Adrenal gland (tissue), 12 donors: Measurements from ENCODE around the gene NDOR1. TPM values are rescaled to one million over a fixed set of nuclear protein-coding genes. Genes with fewer than 3 reads are reported as not detected.

Experiments used
- DNase-seq, 7 donors: peaks; one replicate each; pipeline ENCODE4 v3.0.0-alpha.2; 2019 to 2020
- H3K27ac ChIP-seq, 5 donors: fragments of 200-600 bp; sonication (generic) in 4 of 5; 1 replicate in 3 of 5; 2 replicates in 2 of 5; pipeline versions ENCODE4 v1.5.1 to v1.8.0; 2016 to 2020; ENCODE audit warnings: mild to moderate bottlenecking in 1 of 5
- H3K27me3 ChIP-seq: fragments of 200-600 bp; 2 replicates; pipeline ENCODE4 v1.8.0; 2021
- H3K36me3 ChIP-seq, 2 donors: fragments of 200-600 bp; replicated peaks in 1 of 2; 1 replicate in 1 of 2; 2 replicates in 1 of 2; pipeline versions ENCODE4 v1.5.1 to v1.8.0; 2018 to 2022
- H3K4me1 ChIP-seq, 2 donors: fragments of 200-600 bp; replicated peaks in 1 of 2; 1 replicate in 1 of 2; 2 replicates in 1 of 2; pipeline versions ENCODE4 v1.5.1 to v1.8.0; 2018 to 2021
- H3K4me3 ChIP-seq, 4 donors: fragments of 200-600 bp; sonication (generic) in 3 of 4; one replicate each; pipeline ENCODE4 v1.5.1; 2016 to 2018
- H3K9me3 ChIP-seq, 3 donors: fragments of 200-600 bp; sonication (generic) in 1 of 3; replicated peaks in 1 of 3; 1 replicate in 2 of 3; 2 replicates in 1 of 3; pipeline versions ENCODE4 v1.5.1 to v1.8.0; 2016 to 2021
- POLR2A ChIP-seq, 2 donors: fragments of 450-650 bp; IDR thresholded peaks; one replicate each; pipeline ENCODE4 v1.6.1; 2017; ENCODE audit warnings: antibody characterized with exemption in 2 of 2, mild to moderate bottlenecking in 2 of 2, moderate library complexity in 1 of 2
- WGBS, 4 donors: extraction: QIAGEN DNeasy Blood & Tissue Kit in 2 of 4; methylation state at CpG; one replicate each; pipeline versions ENCODE4 v1.1.5 to v1.1.7; 2013 to 2017; 5-methylcytosine and 5-hydroxymethylcytosine counted together
- intact Hi-C, 2 donors: fragments of 100-400 bp; cut with DNase I; formaldehyde crosslinking; loops; one replicate each; pipeline versions ENCODE4 v1.14.1 to v1.15.0; 2022 to 2023
- polyA plus RNA-seq, 3 donors: library from polyadenylated mRNA; stranded (reverse); fragments of 200-250 nt in 2 of 3; fragments of 350-450 nt in 1 of 3; fragmentation: Illumina TruSeq in 1 of 3; extraction: RNeasy Lipid Tissue Mini Kit (QIAGEN cat#74804) in 1 of 3; gene quantifications; one replicate each; pipeline ENCODE4 v1.2.3, GENCODE V29; 2013 to 2014
- total RNA-seq, 9 donors: library from RNA; depleted of rRNA in 4 of 9; stranded (reverse); fragments of >200 nt in 4 of 9; fragments of 120-200 nt in 1 of 9; fragmentation: NEBNext Ultra II Directional in 1 of 9; extraction: Animal tissue kit (Norgen Biotek cat#: 25700) in 1 of 9; gene quantifications; one replicate each; pipeline versions ENCODE4 v1.1.0 to v1.2.4, GENCODE V29; 2013 to 2023
- TF ChIP-seq, protein P1 (sequence below), 6 experiments: fragments of 450-650 bp in 4 of 6; fragments of 200-600 bp in 2 of 6; sonication (generic) in 1 of 6; IDR thresholded peaks; 1 replicate in 5 of 6; 2 replicates in 1 of 6; pipeline versions ENCODE4 v1.5.1 to v1.8.0; 2016 to 2021; ENCODE audit warnings: antibody characterized with exemption in 6 of 6, mild to moderate bottlenecking in 2 of 6, moderate library complexity in 1 of 6
- donor health status: healthy with polysubstance abuse.
- donor health status: Bipolar disorder and iron deficiency.
- donor health status: DM: yes; HTN: yes; CAD: no.
- donor health status: DM: no; HTN: no; CAD: no.
- donor health status: DM: no; HTN: no; CAD: no.
- donor health status: DM: yes; HTN: yes; CAD: no.

Gene NDOR1
- total and polyA plus RNA-seq, 12 donors: 1.6 to 36.4 (median 13.7) TPM

DNA sequence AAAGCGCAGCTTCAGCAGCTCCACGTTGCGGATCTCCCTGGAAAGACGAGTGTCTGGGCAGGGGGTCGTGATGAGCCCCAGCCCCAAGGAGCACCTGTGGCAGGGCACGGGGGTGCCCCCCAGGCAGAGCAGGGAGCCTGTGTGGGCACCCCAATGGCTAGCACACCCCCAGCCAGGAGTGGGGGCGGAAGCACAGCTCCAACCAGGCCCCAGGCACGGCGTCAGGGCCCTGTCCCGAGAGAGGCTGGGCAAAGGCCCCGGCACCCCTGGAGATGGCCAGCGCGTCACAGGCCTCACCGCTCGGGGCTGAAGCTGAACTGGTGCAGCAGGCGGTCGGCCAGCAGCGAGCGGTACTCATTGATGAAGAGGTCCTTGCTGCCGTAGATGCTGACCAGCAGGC is 25.0 kb upstream of the NDOR1 start:
- Histone ChIP-seq H3K4me1 (peaks cover 8 to 10% of the 10 kb centered on the region in 2 donors), H3K9me3 (no peaks in the 10 kb centered on the region), H3K27me3 (no peaks in the 10 kb centered on the region), H3K36me3 (peaks cover 0 to 57% of the 10 kb centered on the region in 2 donors), H3K4me3 (no peak overlapping the region), H3K27ac (no peak overlapping the region)
- no peak for DNase-seq
- WGBS, 4 donors: 93 to 95% (median 94%) methylated on average over 4 to 20 of the region's 20 CpGs
- no peak for TF ChIP-seq POLR2A (IDR thresholded peaks at IDR 0.05)
- TF ChIP-seq, protein P1, sequence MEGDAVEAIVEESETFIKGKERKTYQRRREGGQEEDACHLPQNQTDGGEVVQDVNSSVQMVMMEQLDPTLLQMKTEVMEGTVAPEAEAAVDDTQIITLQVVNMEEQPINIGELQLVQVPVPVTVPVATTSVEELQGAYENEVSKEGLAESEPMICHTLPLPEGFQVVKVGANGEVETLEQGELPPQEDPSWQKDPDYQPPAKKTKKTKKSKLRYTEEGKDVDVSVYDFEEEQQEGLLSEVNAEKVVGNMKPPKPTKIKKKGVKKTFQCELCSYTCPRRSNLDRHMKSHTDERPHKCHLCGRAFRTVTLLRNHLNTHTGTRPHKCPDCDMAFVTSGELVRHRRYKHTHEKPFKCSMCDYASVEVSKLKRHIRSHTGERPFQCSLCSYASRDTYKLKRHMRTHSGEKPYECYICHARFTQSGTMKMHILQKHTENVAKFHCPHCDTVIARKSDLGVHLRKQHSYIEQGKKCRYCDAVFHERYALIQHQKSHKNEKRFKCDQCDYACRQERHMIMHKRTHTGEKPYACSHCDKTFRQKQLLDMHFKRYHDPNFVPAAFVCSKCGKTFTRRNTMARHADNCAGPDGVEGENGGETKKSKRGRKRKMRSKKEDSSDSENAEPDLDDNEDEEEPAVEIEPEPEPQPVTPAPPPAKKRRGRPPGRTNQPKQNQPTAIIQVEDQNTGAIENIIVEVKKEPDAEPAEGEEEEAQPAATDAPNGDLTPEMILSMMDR (IDR thresholded peaks at IDR 0.05): no peak
- intact Hi-C loops: no loop called here

DNA sequence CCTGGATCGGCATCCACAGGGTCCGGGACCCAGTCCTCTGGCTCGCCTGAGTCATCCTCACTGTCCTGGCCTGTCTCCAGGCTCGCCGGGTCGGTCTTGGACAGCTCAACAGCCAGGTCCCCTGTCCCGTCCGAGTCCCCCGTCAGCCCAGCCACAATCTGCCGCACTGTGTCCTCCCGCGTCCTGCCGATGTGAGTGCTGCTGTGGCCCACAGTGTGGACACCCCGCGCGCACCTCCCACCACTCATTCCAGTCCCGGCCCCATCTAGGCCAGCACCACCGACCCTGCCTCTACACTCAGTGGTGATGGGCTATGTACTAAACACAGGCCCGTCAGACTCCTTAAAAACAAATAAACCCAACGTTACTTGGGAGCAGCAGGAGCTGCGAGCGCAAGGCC is 23.8 kb upstream of the NDOR1 start:
- Histone ChIP-seq H3K9me3 (no peaks in the 10 kb centered on the region), H3K4me3 (no peak overlapping the region), H3K27ac (no peak overlapping the region), H3K27me3 (no peaks in the 10 kb centered on the region), H3K36me3 (peaks cover 0 to 64% of the 10 kb centered on the region in 2 donors), H3K4me1 (peaks cover 8 to 15% of the 10 kb centered on the region in 2 donors)
- intact Hi-C loops: no loop called here
- no peak for DNase-seq
- TF ChIP-seq, protein P1 (IDR thresholded peaks at IDR 0.05): no peak
- no peak for TF ChIP-seq POLR2A (IDR thresholded peaks at IDR 0.05)
- 88 to 94% (median 89%) methylated on average over 12 to 22 of the region's 22 CpGs for WGBS, 4 donors

- peaks cover 0 to 64% of the 10 kb centered on the region in 2 donors for H3K36me3 ChIP-seq
- H3K27me3 ChIP-seq: no peaks in the 10 kb centered on the region
- intact Hi-C loops: no loop called here
- H3K4me3 ChIP-seq: no peak overlapping the region
- no peak for DNase-seq
- 90 to 100% (median 92%) methylated on average over 1 to 17 of the region's 17 CpGs for WGBS, 4 donors
- H3K9me3 ChIP-seq: no peaks in the 10 kb centered on the region
- H3K4me1 ChIP-seq: peaks cover 17 to 26% of the 10 kb centered on the region in 2 donors
- no peak overlapping the region for H3K27ac ChIP-seq
- TF ChIP-seq POLR2A (IDR thresholded peaks at IDR 0.05): no peak
- TF ChIP-seq, protein P1 (IDR thresholded peaks at IDR 0.05): no peak
Observed at GRCh38 chr9:137182836-137183235, 22.7 kb upstream of the NDOR1 start.

DNA sequence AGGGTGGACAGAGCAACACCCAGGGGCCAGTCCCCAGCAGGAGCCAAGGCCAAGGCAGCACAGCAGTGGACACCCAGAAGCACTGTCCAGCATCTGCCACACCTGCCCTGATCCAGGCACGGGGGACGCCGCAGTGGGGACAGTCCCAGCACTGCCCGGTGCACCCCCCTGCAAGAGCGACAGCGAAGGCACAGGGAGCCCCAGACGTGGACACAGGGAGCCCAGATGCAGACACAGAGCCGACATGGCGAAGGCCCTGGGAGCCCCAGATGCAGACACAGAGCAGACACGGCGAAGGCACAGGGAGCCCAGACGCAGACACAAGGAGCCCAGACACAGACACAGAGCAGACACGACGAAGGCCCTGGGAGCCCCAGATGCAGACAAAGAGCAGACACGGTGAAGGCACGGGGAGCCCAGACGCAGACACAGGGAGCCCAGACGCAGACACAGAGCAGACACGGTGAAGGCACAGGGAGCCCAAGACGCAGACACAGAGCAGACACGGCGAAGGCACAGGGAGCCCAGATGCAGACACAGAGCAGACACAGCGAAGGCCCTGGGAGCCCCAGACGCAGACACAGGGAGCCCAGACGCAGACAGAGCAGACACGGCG is 21.4 kb upstream of the NDOR1 start:
- WGBS, 4 donors: 89 to 92% (median 91%) methylated on average over 19 to 27 of the region's 27 CpGs
- intact Hi-C loops: no loop called here

More for the DNA sequence above, 21.4 kb upstream of the NDOR1 start:
- H3K36me3 ChIP-seq: peaks cover 0 to 64% of the 10 kb centered on the region in 2 donors
- H3K27me3 ChIP-seq: no peaks in the 10 kb centered on the region
- DNase-seq: no peak
- H3K4me1 ChIP-seq: peaks cover 9 to 19% of the 10 kb centered on the region in 2 donors
- no peaks in the 10 kb centered on the region for H3K9me3 ChIP-seq
- no peak for TF ChIP-seq POLR2A (IDR thresholded peaks at IDR 0.05)
- TF ChIP-seq, protein P1 (IDR thresholded peaks at IDR 0.05): no peak
- no peak overlapping the region for H3K27ac ChIP-seq
- no peak overlapping the region for H3K4me3 ChIP-seq
